Measurements from ENCODE around the gene SHROOM3. TPM values are rescaled to one million over a fixed set of nuclear protein-coding genes. Genes with fewer than 3 reads are reported as not detected.

Gene SHROOM3
- total and polyA plus RNA-seq, 10 donors, result 0.37 to 23.9 (median 8.3) TPM

DNA sequence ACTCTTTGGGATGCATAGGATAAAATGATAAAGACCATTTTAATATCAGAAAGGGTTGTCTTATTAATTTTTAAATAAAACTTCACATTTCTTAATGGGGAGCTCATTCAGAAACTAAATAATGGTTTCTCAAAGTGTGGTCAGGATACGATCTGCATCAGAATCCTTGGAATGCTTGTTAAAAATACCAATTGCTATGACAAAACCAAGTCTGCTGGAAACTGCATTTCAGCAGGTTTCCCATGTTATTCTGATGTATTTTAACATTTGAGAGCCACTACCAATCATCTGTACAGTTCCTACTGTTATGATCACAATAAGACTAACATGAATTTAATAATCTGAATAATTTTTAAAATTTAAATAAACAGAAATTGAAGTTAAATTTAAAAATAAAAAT lies 347.8 kb downstream of the SHROOM3 start:
- H3K36me3 ChIP-seq, result no peaks in the 10 kb centered on the region
- WGBS, 5 donors, result 63 to 91% (median 73%) methylated on average over 1 of the region's 1 CpG

GRCh38 chr4:76783836-76784235 lies 348.8 kb downstream of the SHROOM3 start:
- no peaks in the 10 kb centered on the region for H3K27me3 ChIP-seq (replicated peaks in 1 of 7)
- no peaks in the 10 kb centered on the region for H3K9me3 ChIP-seq
- H3K27ac ChIP-seq, result peak overlapping the region in 1 of 8 donors; percentile 6
- H3K36me3 ChIP-seq, result no peaks in the 10 kb centered on the region
- 78 to 95% (median 82%) methylated on average over 3 to 4 of the region's 4 CpGs for WGBS, 5 donors
- no peak overlapping the region for H3K4me3 ChIP-seq
- TF ChIP-seq POLR2AphosphoS5 (IDR thresholded peaks at IDR 0.05) (no peak), POLR2A (IDR thresholded peaks at IDR 0.05) (no peak)
- TF ChIP-seq, protein P1, sequence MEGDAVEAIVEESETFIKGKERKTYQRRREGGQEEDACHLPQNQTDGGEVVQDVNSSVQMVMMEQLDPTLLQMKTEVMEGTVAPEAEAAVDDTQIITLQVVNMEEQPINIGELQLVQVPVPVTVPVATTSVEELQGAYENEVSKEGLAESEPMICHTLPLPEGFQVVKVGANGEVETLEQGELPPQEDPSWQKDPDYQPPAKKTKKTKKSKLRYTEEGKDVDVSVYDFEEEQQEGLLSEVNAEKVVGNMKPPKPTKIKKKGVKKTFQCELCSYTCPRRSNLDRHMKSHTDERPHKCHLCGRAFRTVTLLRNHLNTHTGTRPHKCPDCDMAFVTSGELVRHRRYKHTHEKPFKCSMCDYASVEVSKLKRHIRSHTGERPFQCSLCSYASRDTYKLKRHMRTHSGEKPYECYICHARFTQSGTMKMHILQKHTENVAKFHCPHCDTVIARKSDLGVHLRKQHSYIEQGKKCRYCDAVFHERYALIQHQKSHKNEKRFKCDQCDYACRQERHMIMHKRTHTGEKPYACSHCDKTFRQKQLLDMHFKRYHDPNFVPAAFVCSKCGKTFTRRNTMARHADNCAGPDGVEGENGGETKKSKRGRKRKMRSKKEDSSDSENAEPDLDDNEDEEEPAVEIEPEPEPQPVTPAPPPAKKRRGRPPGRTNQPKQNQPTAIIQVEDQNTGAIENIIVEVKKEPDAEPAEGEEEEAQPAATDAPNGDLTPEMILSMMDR (IDR thresholded peaks at IDR 0.05 in 8 of 11, conservative IDR thresholded peaks at IDR 0.05 in 3 of 11), result no peak
- no peaks in the 10 kb centered on the region for H3K4me1 ChIP-seq
- no peak for DNase-seq
- intact Hi-C loops (cut with DNase I; ENCODE audit: low total_unique reads), result no loop called here

More for the DNA sequence above, 347.8 kb downstream of the SHROOM3 start:
- H3K27ac ChIP-seq, result peak overlapping the region in 2 of 8 donors; percentile 10 to 40
- no peak for DNase-seq
- no peaks in the 10 kb centered on the region for H3K9me3 ChIP-seq
- intact Hi-C loops (cut with DNase I; ENCODE audit: low total_unique reads), result no loop called here
- no peak overlapping the region for H3K4me3 ChIP-seq
- no peaks in the 10 kb centered on the region for H3K27me3 ChIP-seq (replicated peaks in 1 of 7)
- H3K4me1 ChIP-seq, result no peaks in the 10 kb centered on the region
- TF ChIP-seq, protein P1 (IDR thresholded peaks at IDR 0.05 in 8 of 11, conservative IDR thresholded peaks at IDR 0.05 in 3 of 11), result no peak

DNA sequence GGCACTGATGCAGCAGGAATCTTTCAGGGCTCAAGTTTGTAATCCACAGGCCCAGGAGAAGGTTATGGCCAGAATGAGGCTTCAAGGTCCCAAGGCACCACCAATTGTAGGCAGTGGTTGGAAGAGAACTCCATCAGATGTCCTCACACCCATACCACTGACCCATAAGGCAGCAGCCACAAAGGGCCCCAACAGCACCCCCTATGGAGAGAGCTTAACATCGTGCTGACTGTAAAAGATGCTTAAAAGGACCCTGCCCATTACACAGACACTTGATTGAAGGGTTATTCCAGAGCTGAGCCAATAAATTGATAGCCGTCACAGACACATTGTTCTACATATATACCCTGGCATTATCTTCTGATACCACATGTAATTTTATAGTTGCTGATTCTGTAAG lies 349.2 kb downstream of the SHROOM3 start:
- H3K27me3 ChIP-seq (replicated peaks in 1 of 7), result no peaks in the 10 kb centered on the region
- H3K4me3 ChIP-seq, result no peak overlapping the region
- H3K36me3 ChIP-seq, result no peaks in the 10 kb centered on the region
- no peaks in the 10 kb centered on the region for H3K9me3 ChIP-seq
- TF ChIP-seq, protein P1 (IDR thresholded peaks at IDR 0.05 in 8 of 11, conservative IDR thresholded peaks at IDR 0.05 in 3 of 11), result no peak
- TF ChIP-seq POLR2A (IDR thresholded peaks at IDR 0.05), result no peak
- TF ChIP-seq POLR2AphosphoS5 (IDR thresholded peaks at IDR 0.05), result no peak
- peak overlapping the region in 1 of 8 donors; percentile 6 for H3K27ac ChIP-seq
- intact Hi-C loops (cut with DNase I; ENCODE audit: low total_unique reads), result no loop called here
- DNase-seq, result no peak
- WGBS, 5 donors, result 66 to 92% (median 89%) methylated on average over 2 of the region's 2 CpGs
- no peaks in the 10 kb centered on the region for H3K4me1 ChIP-seq

DNA sequence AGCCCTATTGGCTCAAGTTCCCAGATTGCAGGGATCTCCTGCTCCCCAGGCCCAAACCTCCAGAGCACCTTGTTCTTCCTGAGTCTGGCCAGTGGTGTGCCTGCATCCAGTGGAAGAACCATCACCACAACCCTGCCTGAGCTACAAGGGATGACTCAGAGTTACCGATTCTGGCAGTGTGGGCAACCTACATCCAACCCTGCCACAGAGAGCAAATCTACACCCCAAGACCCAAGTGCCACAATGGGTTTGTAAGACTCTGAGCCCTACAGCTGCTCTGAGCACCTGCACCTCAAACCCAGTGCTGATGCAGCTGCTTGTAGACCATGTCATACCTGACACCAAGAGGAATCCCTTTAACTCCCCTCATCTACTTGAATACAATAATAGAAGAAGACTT lies 352.9 kb downstream of the SHROOM3 start:
- Histone ChIP-seq H3K9me3 (no peaks in the 10 kb centered on the region), H3K4me1 (no peaks in the 10 kb centered on the region), H3K27ac (no peak overlapping the region), H3K27me3 (replicated peaks in 1 of 7) (no peaks in the 10 kb centered on the region), H3K4me3 (no peak overlapping the region), H3K36me3 (no peaks in the 10 kb centered on the region)
- no peak for DNase-seq
- intact Hi-C loops (cut with DNase I; ENCODE audit: low total_unique reads), result no loop called here
- TF ChIP-seq POLR2AphosphoS5 (IDR thresholded peaks at IDR 0.05) (no peak), POLR2A (IDR thresholded peaks at IDR 0.05) (no peak)
- TF ChIP-seq, protein P1 (IDR thresholded peaks at IDR 0.05 in 8 of 11, conservative IDR thresholded peaks at IDR 0.05 in 3 of 11), result no peak
- WGBS, 5 donors, result 82 to 100% (median 92%) methylated on average over 1 of the region's 1 CpG
